Ishikawa (cell line): ENCODE measurements around the gene MUSK.

ENCODE experiments used
- CREB1 ChIP-seq: IDR thresholded peaks from 2 replicates; pipeline ENCODE4 v1.6.1; 2012; ENCODE audit warnings: low read depth
- EP300 ChIP-seq: IDR thresholded peaks from 2 replicates; pipeline ENCODE4 v1.6.1; 2012; ENCODE audit warnings: borderline replicate concordance
- FOXM1 ChIP-seq: IDR thresholded peaks from 2 replicates; pipeline ENCODE4 v1.6.1; 2012; ENCODE audit warnings: low read depth, borderline replicate concordance
- MAX ChIP-seq: IDR thresholded peaks from 2 replicates; pipeline ENCODE4 v1.6.1; 2012
- RAD21 ChIP-seq: IDR thresholded peaks from 2 replicates; pipeline ENCODE4 v1.6.1; 2012; ENCODE audit warnings: low read depth
- REST ChIP-seq: IDR thresholded peaks from 2 replicates; pipeline ENCODE4 v1.6.1; 2012; ENCODE audit warnings: low read depth, mild to moderate bottlenecking
- TAF1 ChIP-seq: IDR thresholded peaks from 2 replicates; pipeline ENCODE4 v1.6.1; 2012; ENCODE audit warnings: low read depth, mild to moderate bottlenecking

- TF ChIP-seq TAF1: no peak
- TF ChIP-seq CREB1: no peak
- no peak for TF ChIP-seq FOXM1
- no peak for TF ChIP-seq EP300
- TF ChIP-seq REST: no peak
- TF ChIP-seq RAD21: no peak
- no peak for TF ChIP-seq MAX
Measured at GRCh38 chr9:110659891-110660541, 8.6 kb upstream of the MUSK start.
